ENCODE results near the gene DPM2. TPM values are rescaled to one million over a fixed set of nuclear protein-coding genes. Genes with fewer than 3 reads are reported as not detected.

The DPM2 gene
- polyA plus RNA-seq, 2 of the 4 experiments (the other 2 are of a cell fraction), result 41.9 to 45.9 TPM

DNA sequence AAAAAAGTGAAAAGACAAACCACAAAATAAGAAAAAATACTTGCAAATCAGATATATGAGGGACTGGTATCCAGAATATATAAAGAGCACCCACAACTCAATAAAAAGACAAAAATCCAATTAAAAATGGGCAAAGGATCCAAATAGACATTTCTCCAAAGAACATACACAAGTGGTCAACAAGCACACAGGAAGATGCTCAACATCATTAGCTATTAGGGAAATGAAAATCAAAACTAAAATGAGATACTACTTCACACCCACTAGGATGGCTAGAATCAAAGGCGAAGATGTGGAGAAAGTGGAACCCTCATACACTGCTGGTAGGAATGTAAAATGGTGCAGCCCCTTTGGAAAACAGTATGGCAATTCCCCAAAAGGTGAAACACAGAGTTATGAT, 21.1 kb upstream of the DPM2 start:
- ATAC-seq, result no peak
- no peak overlapping the region for H3K4me2 ChIP-seq
- H3K4me3 ChIP-seq, result no peak overlapping the region
- WGBS (ENCODE audit: missing lambda C conversion rate), result 96% methylated on average over 1 of the region's 1 CpG
- H3K27ac ChIP-seq, result no peak overlapping the region
- DNase-seq (ENCODE audit: low read depth in 1 of 2, low spot score in 1 of 2), result no peak
- peaks cover 61% of the 10 kb centered on the region for H3K4me1 ChIP-seq
- CTCF ChIA-PET, result interaction anchor here (0.6 to 35.7 kb wide), 4 partner anchors 9 to 80 kb away, joined by 3 to 827 read pairs (median 209); partner anchors contain the start of gene DPM2
- no peaks in the 10 kb centered on the region for H3K9me3 ChIP-seq
- no peak for FAIRE-seq
- TF ChIP-seq, protein P1, sequence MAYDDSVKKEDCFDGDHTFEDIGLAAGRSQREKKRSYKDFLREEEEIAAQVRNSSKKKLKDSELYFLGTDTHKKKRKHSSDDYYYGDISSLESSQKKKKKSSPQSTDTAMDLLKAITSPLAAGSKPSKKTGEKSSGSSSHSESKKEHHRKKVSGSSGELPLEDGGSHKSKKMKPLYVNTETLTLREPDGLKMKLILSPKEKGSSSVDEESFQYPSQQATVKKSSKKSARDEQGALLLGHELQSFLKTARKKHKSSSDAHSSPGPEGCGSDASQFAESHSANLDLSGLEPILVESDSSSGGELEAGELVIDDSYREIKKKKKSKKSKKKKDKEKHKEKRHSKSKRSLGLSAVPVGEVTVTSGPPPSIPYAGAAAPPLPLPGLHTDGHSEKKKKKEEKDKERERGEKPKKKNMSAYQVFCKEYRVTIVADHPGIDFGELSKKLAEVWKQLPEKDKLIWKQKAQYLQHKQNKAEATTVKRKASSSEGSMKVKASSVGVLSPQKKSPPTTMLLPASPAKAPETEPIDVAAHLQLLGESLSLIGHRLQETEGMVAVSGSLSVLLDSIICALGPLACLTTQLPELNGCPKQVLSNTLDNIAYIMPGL (CRISPR knock-in tag; IDR thresholded peaks at IDR 0.05; ENCODE audit: borderline replicate concordance), result no peak
- TF ChIP-seq, protein P2, sequence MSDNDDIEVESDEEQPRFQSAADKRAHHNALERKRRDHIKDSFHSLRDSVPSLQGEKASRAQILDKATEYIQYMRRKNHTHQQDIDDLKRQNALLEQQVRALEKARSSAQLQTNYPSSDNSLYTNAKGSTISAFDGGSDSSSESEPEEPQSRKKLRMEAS (IDR thresholded peaks at IDR 0.05), result no peak
- no peak for TF ChIP-seq MAFK (IDR thresholded peaks at IDR 0.05; ENCODE audit: partially characterized antibody)
- TF ChIP-seq, protein P3, sequence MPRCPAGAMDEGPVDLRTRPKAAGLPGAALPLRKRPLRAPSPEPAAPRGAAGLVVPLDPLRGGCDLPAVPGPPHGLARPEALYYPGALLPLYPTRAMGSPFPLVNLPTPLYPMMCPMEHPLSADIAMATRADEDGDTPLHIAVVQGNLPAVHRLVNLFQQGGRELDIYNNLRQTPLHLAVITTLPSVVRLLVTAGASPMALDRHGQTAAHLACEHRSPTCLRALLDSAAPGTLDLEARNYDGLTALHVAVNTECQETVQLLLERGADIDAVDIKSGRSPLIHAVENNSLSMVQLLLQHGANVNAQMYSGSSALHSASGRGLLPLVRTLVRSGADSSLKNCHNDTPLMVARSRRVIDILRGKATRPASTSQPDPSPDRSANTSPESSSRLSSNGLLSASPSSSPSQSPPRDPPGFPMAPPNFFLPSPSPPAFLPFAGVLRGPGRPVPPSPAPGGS (IDR thresholded peaks at IDR 0.05), result no peak
- no peak for TF ChIP-seq ZSCAN20 (CRISPR knock-in tag; IDR thresholded peaks at IDR 0.05)
- no peak for TF ChIP-seq KDM5A (IDR thresholded peaks at IDR 0.05)
- TF ChIP-seq, protein P4, sequence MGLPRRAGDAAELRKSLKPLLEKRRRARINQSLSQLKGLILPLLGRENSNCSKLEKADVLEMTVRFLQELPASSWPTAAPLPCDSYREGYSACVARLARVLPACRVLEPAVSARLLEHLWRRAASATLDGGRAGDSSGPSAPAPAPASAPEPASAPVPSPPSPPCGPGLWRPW (IDR thresholded peaks at IDR 0.05), result no peak
- no peak for TF ChIP-seq MYC (IDR thresholded peaks at IDR 0.05; ENCODE audit: borderline replicate concordance, low read length)
- TF ChIP-seq HEYL (CRISPR knock-in tag; IDR thresholded peaks at IDR 0.05), result no peak
- POLR2A ChIA-PET, result no interaction called here

DNA sequence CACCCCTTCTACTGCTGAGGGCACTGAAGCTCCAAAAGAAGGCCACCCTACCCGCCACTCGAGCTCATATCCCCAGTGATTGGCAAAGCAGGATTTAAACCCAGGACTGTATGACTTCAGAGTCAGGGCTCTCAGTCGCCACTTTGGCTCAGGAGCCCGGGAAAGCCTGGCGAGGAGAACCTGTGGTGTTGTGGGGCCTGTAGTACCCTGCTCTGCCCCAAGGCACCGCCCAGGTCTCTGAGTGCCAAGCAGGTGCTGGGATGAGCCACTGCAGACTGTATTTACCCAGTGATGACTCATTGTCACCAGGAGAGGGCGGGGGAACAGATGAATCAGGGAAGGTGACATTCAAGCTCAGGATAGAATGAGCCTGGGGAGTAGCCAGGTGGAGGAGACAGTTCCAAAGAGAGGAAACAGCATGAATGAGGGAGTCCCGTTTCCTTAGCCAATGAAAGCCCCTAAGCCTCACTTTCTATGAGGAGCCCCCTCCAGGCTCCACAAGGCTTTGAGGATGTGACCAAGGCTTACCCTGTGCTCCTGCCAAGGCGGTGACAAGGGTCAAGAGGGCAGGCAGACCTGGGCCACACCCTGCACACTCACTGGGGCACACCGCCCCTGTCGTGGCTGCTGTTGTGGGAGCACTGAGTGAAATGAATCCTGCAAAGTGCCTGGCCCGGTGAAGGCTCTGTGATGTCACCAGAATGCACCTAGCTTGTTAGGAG, 17.8 kb upstream of the DPM2 start:
- WGBS (ENCODE audit: missing lambda C conversion rate), result 11% methylated on average over 11 of the region's 12 CpGs
- Histone ChIP-seq H3K9me3 (no peaks in the 10 kb centered on the region), H3K4me3 (peak overlapping the region; percentile 12; the same call in 1 of the 3 replicates), H3K4me1 (peaks cover 60% of the 10 kb centered on the region), H3K4me2 (peak overlapping the region; percentile 86), H3K27ac (peak overlapping the region; percentile 75 to 84)
- peak; percentile 89 to 99 for DNase-seq (ENCODE audit: low read depth in 1 of 2, low spot score in 1 of 2)
- FAIRE-seq, result peak; percentile 61
- ChIA-PET POLR2A (interaction anchor here (1.0 to 2.1 kb wide), 2 partner anchors 10 to 25 kb away, joined by 4 to 10 read pairs; partner anchors contain the start of gene EEIG1), CTCF (interaction anchor here (0.6 to 35.7 kb wide), 27 partner anchors 8 to 169 kb away, joined by 3 to 827 read pairs (median 5); partner anchors contain the start of genes DPM2 and EEIG1)
- peak; percentile 91 to 92 for ATAC-seq
- TF ChIP-seq, protein P5, sequence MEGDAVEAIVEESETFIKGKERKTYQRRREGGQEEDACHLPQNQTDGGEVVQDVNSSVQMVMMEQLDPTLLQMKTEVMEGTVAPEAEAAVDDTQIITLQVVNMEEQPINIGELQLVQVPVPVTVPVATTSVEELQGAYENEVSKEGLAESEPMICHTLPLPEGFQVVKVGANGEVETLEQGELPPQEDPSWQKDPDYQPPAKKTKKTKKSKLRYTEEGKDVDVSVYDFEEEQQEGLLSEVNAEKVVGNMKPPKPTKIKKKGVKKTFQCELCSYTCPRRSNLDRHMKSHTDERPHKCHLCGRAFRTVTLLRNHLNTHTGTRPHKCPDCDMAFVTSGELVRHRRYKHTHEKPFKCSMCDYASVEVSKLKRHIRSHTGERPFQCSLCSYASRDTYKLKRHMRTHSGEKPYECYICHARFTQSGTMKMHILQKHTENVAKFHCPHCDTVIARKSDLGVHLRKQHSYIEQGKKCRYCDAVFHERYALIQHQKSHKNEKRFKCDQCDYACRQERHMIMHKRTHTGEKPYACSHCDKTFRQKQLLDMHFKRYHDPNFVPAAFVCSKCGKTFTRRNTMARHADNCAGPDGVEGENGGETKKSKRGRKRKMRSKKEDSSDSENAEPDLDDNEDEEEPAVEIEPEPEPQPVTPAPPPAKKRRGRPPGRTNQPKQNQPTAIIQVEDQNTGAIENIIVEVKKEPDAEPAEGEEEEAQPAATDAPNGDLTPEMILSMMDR (IDR thresholded peaks at IDR 0.05), result 0 out of 3 replicates have a peak, but pooled peaks have one; percentile 15
- TF ChIP-seq ZNF302 (CRISPR knock-in tag; IDR thresholded peaks at IDR 0.05) (no peak), JUN (IDR thresholded peaks at IDR 0.05) (peak; percentile 52 to 59; a peak in 1 of 5 replicates), PHF8 (IDR thresholded peaks at IDR 0.05; ENCODE audit: borderline replicate concordance, low read depth) (no peak), RCOR1 (IDR thresholded peaks at IDR 0.05; ENCODE audit: low read depth, low read length) (peak; percentile 78; the same call in 1 of the 2 replicates), HEYL (CRISPR knock-in tag; IDR thresholded peaks at IDR 0.05) (no peak), ZSCAN20 (CRISPR knock-in tag; IDR thresholded peaks at IDR 0.05) (no peak), POLR2AphosphoS2 (conservative IDR thresholded peaks at IDR 0.05; ENCODE audit: low read length) (no peak), MYC (IDR thresholded peaks at IDR 0.05; ENCODE audit: borderline replicate concordance, low read length) (peak; percentile 70; the same call in 1 of the 2 replicates), CBX8 (IDR thresholded peaks at IDR 0.05) (no peak), JUNB (IDR thresholded peaks at IDR 0.05) (peak; percentile 75), KDM1A (IDR thresholded peaks at IDR 0.05; ENCODE audit: low read depth) (no peak), RNF2 (IDR thresholded peaks at IDR 0.05; ENCODE audit: borderline replicate concordance, low read depth) (no peak), RAD21 (conservative IDR thresholded peaks at IDR 0.05 in 1 of 2, IDR thresholded peaks at IDR 0.05 in 1 of 2) (peak; percentile 37 to 42; a peak in 2 of 5 replicates), CHD2 (IDR thresholded peaks at IDR 0.05; ENCODE audit: low read length, partially characterized antibody) (no peak), EHMT2 (IDR thresholded peaks at IDR 0.05; ENCODE audit: low read depth) (no peak)
- TF ChIP-seq, protein P2 (IDR thresholded peaks at IDR 0.05), result peak; percentile 71
- TF ChIP-seq, protein P6, sequence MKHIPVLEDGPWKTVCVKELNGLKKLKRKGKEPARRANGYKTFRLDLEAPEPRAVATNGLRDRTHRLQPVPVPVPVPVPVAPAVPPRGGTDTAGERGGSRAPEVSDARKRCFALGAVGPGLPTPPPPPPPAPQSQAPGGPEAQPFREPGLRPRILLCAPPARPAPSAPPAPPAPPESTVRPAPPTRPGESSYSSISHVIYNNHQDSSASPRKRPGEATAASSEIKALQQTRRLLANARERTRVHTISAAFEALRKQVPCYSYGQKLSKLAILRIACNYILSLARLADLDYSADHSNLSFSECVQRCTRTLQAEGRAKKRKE (CRISPR knock-in tag; IDR thresholded peaks at IDR 0.05; ENCODE audit: low read depth), result 0 out of 2 replicates have a peak, but pooled peaks have one; percentile 15
- TF ChIP-seq, protein P7, sequence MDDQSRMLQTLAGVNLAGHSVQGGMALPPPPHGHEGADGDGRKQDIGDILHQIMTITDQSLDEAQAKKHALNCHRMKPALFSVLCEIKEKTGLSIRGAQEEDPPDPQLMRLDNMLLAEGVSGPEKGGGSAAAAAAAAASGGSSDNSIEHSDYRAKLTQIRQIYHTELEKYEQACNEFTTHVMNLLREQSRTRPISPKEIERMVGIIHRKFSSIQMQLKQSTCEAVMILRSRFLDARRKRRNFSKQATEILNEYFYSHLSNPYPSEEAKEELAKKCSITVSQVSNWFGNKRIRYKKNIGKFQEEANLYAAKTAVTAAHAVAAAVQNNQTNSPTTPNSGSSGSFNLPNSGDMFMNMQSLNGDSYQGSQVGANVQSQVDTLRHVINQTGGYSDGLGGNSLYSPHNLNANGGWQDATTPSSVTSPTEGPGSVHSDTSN (IDR thresholded peaks at IDR 0.05), result 0 out of 2 replicates have a peak, but pooled peaks have one; percentile 58
- TF ChIP-seq, protein P4 (IDR thresholded peaks at IDR 0.05), result no peak

Measured in A549 (cell line).